ENCODE results near the gene TNIK.

DNA sequence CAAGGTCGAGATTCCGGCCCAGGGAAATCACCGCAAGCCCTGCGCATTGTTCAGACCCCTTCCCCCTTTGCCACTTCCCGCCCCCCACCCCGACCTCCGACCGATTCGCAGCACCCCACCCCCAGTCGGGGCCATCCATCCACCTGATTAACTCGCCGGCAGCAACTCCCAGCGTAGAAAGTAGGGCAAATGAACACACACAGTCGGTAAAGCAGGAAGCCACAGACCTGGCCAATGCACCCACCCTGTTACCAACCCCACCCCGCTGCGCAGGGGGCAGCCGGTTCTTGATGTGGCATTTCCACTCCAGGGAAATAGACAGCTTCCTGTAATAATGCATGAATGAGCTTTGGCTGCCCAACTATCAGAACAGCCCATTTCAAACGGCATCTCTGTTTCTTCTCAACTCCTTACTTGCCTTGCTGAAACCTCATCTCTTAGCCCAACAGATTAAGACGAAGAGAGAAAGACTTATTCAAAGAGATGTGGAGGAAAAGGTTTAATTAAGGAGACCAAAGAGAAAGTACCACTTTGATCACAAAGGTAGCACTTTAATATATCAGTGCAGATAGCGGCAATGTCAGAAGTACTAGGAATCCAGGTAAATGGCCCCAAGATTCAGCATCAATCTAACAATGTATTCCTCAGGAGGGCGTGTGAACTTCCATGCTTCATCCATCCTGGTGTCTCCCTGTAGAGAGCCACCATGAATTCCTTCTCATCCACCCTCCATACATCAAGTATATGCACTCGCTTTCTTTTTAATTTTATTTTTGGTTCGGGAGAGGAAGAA is 1.9 kb downstream of the TNIK start:
- TF ChIP-seq, protein P1, sequence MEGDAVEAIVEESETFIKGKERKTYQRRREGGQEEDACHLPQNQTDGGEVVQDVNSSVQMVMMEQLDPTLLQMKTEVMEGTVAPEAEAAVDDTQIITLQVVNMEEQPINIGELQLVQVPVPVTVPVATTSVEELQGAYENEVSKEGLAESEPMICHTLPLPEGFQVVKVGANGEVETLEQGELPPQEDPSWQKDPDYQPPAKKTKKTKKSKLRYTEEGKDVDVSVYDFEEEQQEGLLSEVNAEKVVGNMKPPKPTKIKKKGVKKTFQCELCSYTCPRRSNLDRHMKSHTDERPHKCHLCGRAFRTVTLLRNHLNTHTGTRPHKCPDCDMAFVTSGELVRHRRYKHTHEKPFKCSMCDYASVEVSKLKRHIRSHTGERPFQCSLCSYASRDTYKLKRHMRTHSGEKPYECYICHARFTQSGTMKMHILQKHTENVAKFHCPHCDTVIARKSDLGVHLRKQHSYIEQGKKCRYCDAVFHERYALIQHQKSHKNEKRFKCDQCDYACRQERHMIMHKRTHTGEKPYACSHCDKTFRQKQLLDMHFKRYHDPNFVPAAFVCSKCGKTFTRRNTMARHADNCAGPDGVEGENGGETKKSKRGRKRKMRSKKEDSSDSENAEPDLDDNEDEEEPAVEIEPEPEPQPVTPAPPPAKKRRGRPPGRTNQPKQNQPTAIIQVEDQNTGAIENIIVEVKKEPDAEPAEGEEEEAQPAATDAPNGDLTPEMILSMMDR (IDR thresholded peaks at IDR 0.05; ENCODE audit: low read length), result no peak
- no peak for TF ChIP-seq EZH2 (IDR thresholded peaks at IDR 0.05; ENCODE audit: borderline replicate concordance, low read length)

Measured in OCI-LY1 (cell line).